ENCODE measurements around the gene FILIP1L. TPM values are rescaled to one million over a fixed set of nuclear protein-coding genes. Genes with fewer than 3 reads are reported as not detected.

The FILIP1L gene
- total and polyA plus RNA-seq, 2 of the 13 experiments (the other 11 are each of a cell fraction or from before 2014, with no cell fraction given): 8.1 to 187 TPM

- FAIRE-seq (no peak), DNase-seq (ENCODE audit: low spot score) (peak; percentile 33), ATAC-seq (no peak)
- intact Hi-C loops (cut with micrococcal nuclease; ENCODE audit: unreplicated experiment) (no loop called here), in situ Hi-C loops (cut with HindIII; ENCODE audit: extremely low pct_ligation_motif_present, low pct_unique_long_range_greater_than_20kb) (no loop called here)
- Histone ChIP-seq H3K9me3 (ENCODE audit: low read length) (no peaks in the 10 kb centered on the region), H3K4me1 (ENCODE audit: insufficient read depth, low read length) (peaks cover 34% of the 10 kb centered on the region), H4K20me1 (ENCODE audit: insufficient read depth, low read length) (no peaks in the 10 kb centered on the region), H3K27me3 (ENCODE audit: control insufficient read depth in 1 of 2, insufficient read depth in 2 of 2, low read length in 2 of 2) (no peaks in the 10 kb centered on the region), H3K36me3 (replicated peaks in 1 of 2; ENCODE audit: control insufficient read depth in 1 of 2, insufficient read depth in 2 of 2, low read length in 2 of 2) (no peaks in the 10 kb centered on the region; a peak in 1 of 5 replicates), H3K27ac (ENCODE audit: extremely low read length, insufficient read depth, low read length) (peak overlapping the region; percentile 33), H3K4me3 (replicated peaks in 1 of 3; ENCODE audit: insufficient read depth in 1 of 3, low read depth in 2 of 3, low read length in 3 of 3) (no peak overlapping the region), H3K9ac (ENCODE audit: insufficient read depth, low read depth, low read length) (0 out of 2 replicates have a peak overlapping the region, but pooled peaks have one; percentile 14), H3K79me2 (ENCODE audit: insufficient read depth, low read length) (no peaks in the 10 kb centered on the region), H2AFZ (ENCODE audit: low read length) (no peak overlapping the region), H3K4me2 (ENCODE audit: low read depth, low read length) (0 out of 2 replicates have a peak overlapping the region, but pooled peaks have one; percentile 1)
- ChIA-PET CTCF (ENCODE audit: low intra/inter-chr PET ratio, low total read pairs) (no interaction called here), POLR2A (interaction anchor here (0.9 kb wide), 1 partner anchor 69 kb away, joined by 3 read pairs; no protein-coding TSS in a partner anchor)
- TF ChIP-seq ZNF547 (CRISPR knock-in tag; IDR thresholded peaks at IDR 0.05): no peak
- TF ChIP-seq SMAD1 (CRISPR knock-in tag; IDR thresholded peaks at IDR 0.05; ENCODE audit: borderline replicate concordance, low read depth): no peak
- no peak for TF ChIP-seq ZFP37 (CRISPR knock-in tag; IDR thresholded peaks at IDR 0.05; ENCODE audit: borderline replicate concordance)
- no peak for TF ChIP-seq DMAP1 (CRISPR knock-in tag; IDR thresholded peaks at IDR 0.05)
- no peak for TF ChIP-seq SP140L (CRISPR knock-in tag; IDR thresholded peaks at IDR 0.05; ENCODE audit: borderline replicate concordance)
- no peak for TF ChIP-seq RNF2 (conservative IDR thresholded peaks at IDR 0.05; ENCODE audit: low read depth)
- TF ChIP-seq ZNF18 (CRISPR knock-in tag; IDR thresholded peaks at IDR 0.05; ENCODE audit: insufficient replicate concordance): no peak
- TF ChIP-seq ADNP (CRISPR knock-in tag; IDR thresholded peaks at IDR 0.05): no peak
- TF ChIP-seq ZNF512B (CRISPR knock-in tag; IDR thresholded peaks at IDR 0.05; ENCODE audit: borderline replicate concordance): no peak
- TF ChIP-seq KMT2B (CRISPR knock-in tag; IDR thresholded peaks at IDR 0.05): no peak
- TF ChIP-seq ZNF335 (CRISPR knock-in tag; IDR thresholded peaks at IDR 0.05): no peak
- BruUV-seq (replicated peaks): no TSS peak
- WGBS (ENCODE audit: low lambda C conversion rate): 81% methylated on average over 7 of the region's 7 CpGs
Measured at GRCh38 chr3:100024520-100025303, 89.6 kb downstream of the FILIP1L start.

All from HepG2 (cell line).